Measurements from ENCODE around the gene F7.

DNA sequence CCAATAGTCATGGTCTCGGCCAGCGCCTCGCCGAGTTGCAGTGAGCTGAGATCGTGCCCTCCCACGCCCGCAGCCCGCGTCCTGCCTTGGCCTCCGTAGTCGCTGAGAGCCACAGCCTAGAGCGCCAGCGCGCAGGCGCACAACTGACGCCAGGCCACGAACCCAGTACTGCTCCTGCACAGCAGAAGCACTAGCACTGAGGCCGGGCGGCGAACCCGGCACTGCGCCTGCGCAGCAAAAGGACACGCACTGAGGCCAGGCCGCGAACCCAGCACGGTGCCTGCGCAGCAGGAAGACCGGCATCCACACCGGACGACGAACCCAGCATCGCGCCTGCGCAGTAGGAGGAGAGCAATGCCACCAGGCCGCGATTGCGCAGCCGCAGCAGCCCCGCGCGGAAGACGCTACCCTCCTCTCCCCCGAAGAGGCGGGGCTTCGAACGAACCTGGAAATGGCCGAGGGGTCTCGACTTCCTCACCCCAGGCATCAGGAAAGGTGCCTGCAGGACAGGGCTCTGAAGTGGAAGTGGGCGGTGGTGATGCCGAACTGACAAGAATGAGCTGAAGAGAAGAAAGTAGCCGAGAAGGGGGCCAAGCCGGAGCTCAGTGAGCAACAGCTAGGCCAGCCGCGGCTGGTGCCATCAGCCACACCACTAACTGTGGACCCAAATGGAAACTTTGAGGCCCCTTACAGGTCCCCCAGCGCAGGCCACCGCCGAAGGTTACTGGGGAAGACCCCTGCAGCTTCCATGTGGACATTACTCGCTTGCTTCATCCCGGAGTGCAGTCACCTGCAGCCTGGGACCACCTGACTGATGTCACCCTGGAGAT lies 24.5 kb downstream of the F7 start:
- TF ChIP-seq, protein P1, sequence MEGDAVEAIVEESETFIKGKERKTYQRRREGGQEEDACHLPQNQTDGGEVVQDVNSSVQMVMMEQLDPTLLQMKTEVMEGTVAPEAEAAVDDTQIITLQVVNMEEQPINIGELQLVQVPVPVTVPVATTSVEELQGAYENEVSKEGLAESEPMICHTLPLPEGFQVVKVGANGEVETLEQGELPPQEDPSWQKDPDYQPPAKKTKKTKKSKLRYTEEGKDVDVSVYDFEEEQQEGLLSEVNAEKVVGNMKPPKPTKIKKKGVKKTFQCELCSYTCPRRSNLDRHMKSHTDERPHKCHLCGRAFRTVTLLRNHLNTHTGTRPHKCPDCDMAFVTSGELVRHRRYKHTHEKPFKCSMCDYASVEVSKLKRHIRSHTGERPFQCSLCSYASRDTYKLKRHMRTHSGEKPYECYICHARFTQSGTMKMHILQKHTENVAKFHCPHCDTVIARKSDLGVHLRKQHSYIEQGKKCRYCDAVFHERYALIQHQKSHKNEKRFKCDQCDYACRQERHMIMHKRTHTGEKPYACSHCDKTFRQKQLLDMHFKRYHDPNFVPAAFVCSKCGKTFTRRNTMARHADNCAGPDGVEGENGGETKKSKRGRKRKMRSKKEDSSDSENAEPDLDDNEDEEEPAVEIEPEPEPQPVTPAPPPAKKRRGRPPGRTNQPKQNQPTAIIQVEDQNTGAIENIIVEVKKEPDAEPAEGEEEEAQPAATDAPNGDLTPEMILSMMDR (IDR thresholded peaks at IDR 0.05 in 4 of 5, conservative IDR thresholded peaks at IDR 0.05 in 1 of 5), result no peak
- no peak for TF ChIP-seq POLR2A (IDR thresholded peaks at IDR 0.05)
